Measurements from ENCODE around the gene ACSS2.

Gene ACSS2

GRCh38 chr20:34927736-34928135, 51.3 kb downstream of the ACSS2 start:
- H3K27me3 ChIP-seq (ENCODE audit: insufficient read depth, low read length): no peaks in the 10 kb centered on the region

GRCh38 chr20:34928411-34928810, 52.0 kb downstream of the ACSS2 start:
- no peak overlapping the region for H3K4me3 ChIP-seq (ENCODE audit: low read depth, low read length)
- H3K79me2 ChIP-seq (ENCODE audit: control insufficient read depth, insufficient read depth, low read length, unreplicated experiment): no peaks in the 10 kb centered on the region
- no peaks in the 10 kb centered on the region for H3K27me3 ChIP-seq (ENCODE audit: insufficient read depth, low read length)
- no peak overlapping the region for H2AFZ ChIP-seq (ENCODE audit: low read length, unreplicated experiment)
- peaks cover 30% of the 10 kb centered on the region; the same call in 1 of the 2 replicates for H3K36me3 ChIP-seq (ENCODE audit: insufficient read depth, low read length)
- H3K27ac ChIP-seq (ENCODE audit: low read depth, low read length): no peak overlapping the region
- H3K4me1 ChIP-seq (ENCODE audit: control insufficient read depth, insufficient read depth, low read length, unreplicated experiment): peaks cover 1% of the 10 kb centered on the region

More at GRCh38 chr20:34927736-34928135, 51.3 kb downstream of the ACSS2 start:
- Histone ChIP-seq H3K4me3 (ENCODE audit: low read depth, low read length) (no peak overlapping the region), H2AFZ (ENCODE audit: low read length, unreplicated experiment) (no peak overlapping the region), H3K27ac (ENCODE audit: low read depth, low read length) (no peak overlapping the region), H3K4me1 (ENCODE audit: control insufficient read depth, insufficient read depth, low read length, unreplicated experiment) (peaks cover 8% of the 10 kb centered on the region), H3K36me3 (ENCODE audit: insufficient read depth, low read length) (peaks cover 34% of the 10 kb centered on the region; the same call in 1 of the 2 replicates), H3K79me2 (ENCODE audit: control insufficient read depth, insufficient read depth, low read length, unreplicated experiment) (no peaks in the 10 kb centered on the region)

DNA sequence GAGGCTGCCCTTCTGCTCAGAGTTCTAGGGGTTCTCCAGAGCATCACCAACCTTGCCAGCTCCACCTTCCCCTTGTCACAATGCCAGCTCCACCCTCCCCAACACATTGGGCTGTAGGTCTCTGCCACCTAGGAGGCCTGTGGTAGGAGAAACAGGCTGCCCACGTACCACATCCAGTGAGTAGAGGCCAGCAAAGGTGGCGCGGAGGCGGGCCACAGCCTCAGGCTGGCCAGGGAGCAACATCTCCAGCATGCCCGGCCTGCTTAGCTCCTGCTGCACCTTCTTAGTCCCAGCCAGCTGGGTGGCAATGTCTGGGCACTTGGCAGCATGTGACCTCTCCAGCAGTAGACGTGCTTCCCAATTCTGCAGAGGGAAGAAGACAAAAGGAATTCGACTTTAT, 55.4 kb downstream of the ACSS2 start:
- H3K79me2 ChIP-seq (ENCODE audit: control insufficient read depth, insufficient read depth, low read length, unreplicated experiment): no peaks in the 10 kb centered on the region
- no peak overlapping the region for H3K4me3 ChIP-seq (ENCODE audit: low read depth, low read length)
- no peaks in the 10 kb centered on the region for H3K4me1 ChIP-seq (ENCODE audit: control insufficient read depth, insufficient read depth, low read length, unreplicated experiment)
- peaks cover 29% of the 10 kb centered on the region; the same call in 1 of the 2 replicates for H3K36me3 ChIP-seq (ENCODE audit: insufficient read depth, low read length)
- no peak overlapping the region for H2AFZ ChIP-seq (ENCODE audit: low read length, unreplicated experiment)
- H3K27ac ChIP-seq (ENCODE audit: low read depth, low read length): no peak overlapping the region
- no peaks in the 10 kb centered on the region for H3K27me3 ChIP-seq (ENCODE audit: insufficient read depth, low read length)

- Histone ChIP-seq H3K36me3 (ENCODE audit: insufficient read depth, low read length) (peaks cover 25% of the 10 kb centered on the region; the same call in 1 of the 2 replicates), H3K27ac (ENCODE audit: low read depth, low read length) (no peak overlapping the region), H2AFZ (ENCODE audit: low read length, unreplicated experiment) (no peak overlapping the region)
Observed at GRCh38 chr20:34938466-34939163, 62.2 kb downstream of the ACSS2 start.

DNA sequence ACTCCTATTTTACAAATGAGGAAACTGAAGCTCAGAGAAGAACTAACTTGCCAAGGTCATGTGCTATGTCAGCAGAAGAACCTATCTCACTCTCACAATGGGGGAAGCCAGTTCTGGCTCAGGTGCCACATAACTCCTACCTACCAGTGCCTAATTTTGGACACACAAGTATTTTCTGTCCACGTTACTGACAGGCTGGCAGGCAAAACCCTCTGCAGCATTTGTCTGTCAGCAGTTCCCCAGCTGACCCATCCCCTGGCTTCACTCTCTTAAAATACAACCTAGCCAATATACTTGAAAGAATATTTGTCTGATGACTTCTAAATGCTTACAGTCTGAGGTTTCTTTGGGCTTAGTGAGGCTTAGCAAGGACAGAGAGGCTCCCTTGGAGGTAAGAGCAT, 63.7 kb downstream of the ACSS2 start:
- Histone ChIP-seq H3K79me2 (ENCODE audit: control insufficient read depth, insufficient read depth, low read length, unreplicated experiment) (no peaks in the 10 kb centered on the region), H3K4me3 (ENCODE audit: low read depth, low read length) (no peak overlapping the region), H3K36me3 (ENCODE audit: insufficient read depth, low read length) (peaks cover 21% of the 10 kb centered on the region; the same call in 1 of the 2 replicates), H3K27ac (ENCODE audit: low read depth, low read length) (no peak overlapping the region), H3K4me1 (ENCODE audit: control insufficient read depth, insufficient read depth, low read length, unreplicated experiment) (peaks cover 14% of the 10 kb centered on the region), H3K27me3 (ENCODE audit: insufficient read depth, low read length) (no peaks in the 10 kb centered on the region), H2AFZ (ENCODE audit: low read length, unreplicated experiment) (no peak overlapping the region)

More at GRCh38 chr20:34938466-34939163, 62.2 kb downstream of the ACSS2 start:
- Histone ChIP-seq H3K4me1 (ENCODE audit: control insufficient read depth, insufficient read depth, low read length, unreplicated experiment) (peaks cover 6% of the 10 kb centered on the region), H3K4me3 (ENCODE audit: low read depth, low read length) (no peak overlapping the region), H3K27me3 (ENCODE audit: insufficient read depth, low read length) (no peaks in the 10 kb centered on the region), H3K79me2 (ENCODE audit: control insufficient read depth, insufficient read depth, low read length, unreplicated experiment) (no peaks in the 10 kb centered on the region)

- H3K36me3 ChIP-seq (ENCODE audit: insufficient read depth, low read length): peaks cover 10% of the 10 kb centered on the region; the same call in 1 of the 2 replicates
- H3K4me3 ChIP-seq (ENCODE audit: low read depth, low read length): no peak overlapping the region
- H2AFZ ChIP-seq (ENCODE audit: low read length, unreplicated experiment): no peak overlapping the region
- no peak overlapping the region for H3K27ac ChIP-seq (ENCODE audit: low read depth, low read length)
- H3K79me2 ChIP-seq (ENCODE audit: control insufficient read depth, insufficient read depth, low read length, unreplicated experiment): no peaks in the 10 kb centered on the region
- H3K27me3 ChIP-seq (ENCODE audit: insufficient read depth, low read length): no peaks in the 10 kb centered on the region
- peaks cover 14% of the 10 kb centered on the region for H3K4me1 ChIP-seq (ENCODE audit: control insufficient read depth, insufficient read depth, low read length, unreplicated experiment)
Observed at GRCh38 chr20:34941226-34941625, 64.8 kb downstream of the ACSS2 start.

DNA sequence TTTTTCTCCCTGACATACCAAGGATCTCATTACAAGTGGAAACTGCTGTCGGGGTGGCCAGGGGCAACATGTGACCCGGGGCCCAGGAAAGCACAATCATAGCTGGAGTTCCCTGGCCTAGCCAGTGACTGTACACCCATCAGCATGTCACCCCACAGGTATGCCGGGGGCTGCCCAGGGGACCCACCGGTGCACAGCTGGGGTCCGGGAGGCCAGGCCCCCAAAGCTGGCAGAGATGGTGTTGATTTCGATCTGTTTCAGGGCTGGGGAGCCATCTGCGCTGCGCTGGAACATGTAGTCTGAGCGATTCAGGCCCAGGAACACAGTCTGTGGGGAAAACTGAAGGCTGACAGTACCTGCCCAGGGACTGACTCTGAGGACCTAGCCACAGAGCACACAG, 65.9 kb downstream of the ACSS2 start:
- H2AFZ ChIP-seq (ENCODE audit: low read length, unreplicated experiment): no peak overlapping the region
- no peaks in the 10 kb centered on the region for H3K27me3 ChIP-seq (ENCODE audit: insufficient read depth, low read length)
- H3K36me3 ChIP-seq (ENCODE audit: insufficient read depth, low read length): peaks cover 10% of the 10 kb centered on the region; the same call in 1 of the 2 replicates
- H3K79me2 ChIP-seq (ENCODE audit: control insufficient read depth, insufficient read depth, low read length, unreplicated experiment): no peaks in the 10 kb centered on the region
- no peak overlapping the region for H3K27ac ChIP-seq (ENCODE audit: low read depth, low read length)
- H3K4me1 ChIP-seq (ENCODE audit: control insufficient read depth, insufficient read depth, low read length, unreplicated experiment): peaks cover 14% of the 10 kb centered on the region
- no peak overlapping the region for H3K4me3 ChIP-seq (ENCODE audit: low read depth, low read length)

DNA sequence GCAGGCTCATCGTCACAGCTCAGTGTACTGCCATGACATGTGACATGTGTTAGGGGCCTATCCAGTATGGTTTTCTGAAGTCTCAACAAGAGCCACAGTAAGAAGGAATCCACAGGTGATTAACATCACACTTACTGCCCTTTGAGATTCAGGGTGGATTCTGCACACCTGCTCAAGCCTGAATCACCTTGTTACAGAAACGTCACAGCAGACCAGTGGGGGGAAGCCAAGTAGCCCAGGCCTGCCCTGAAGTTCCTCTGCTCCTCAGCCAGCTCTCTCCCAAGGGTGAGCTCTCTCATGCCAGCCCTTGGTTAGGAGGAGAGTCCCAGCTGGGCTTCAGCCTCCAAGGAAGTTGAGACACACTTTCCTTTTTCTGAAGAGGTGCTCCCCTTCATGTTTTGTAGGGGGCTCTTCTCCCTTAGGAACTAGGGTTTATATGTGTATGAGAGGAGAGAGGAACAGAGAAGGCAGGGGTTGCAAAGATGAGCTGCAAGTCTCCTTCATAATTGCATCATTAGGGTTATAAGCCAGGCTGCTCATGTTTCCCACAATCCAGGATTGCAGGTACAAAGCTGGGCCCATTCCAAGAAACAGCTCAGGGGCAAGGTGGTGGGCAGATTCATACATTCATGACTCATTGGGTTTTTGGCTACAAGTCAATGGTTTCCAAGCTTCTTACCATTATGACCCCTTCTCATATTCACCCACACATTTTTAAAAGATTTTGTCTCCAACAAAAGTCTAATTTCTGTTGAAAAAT, 67.6 kb downstream of the ACSS2 start:
- no peak overlapping the region for H2AFZ ChIP-seq (ENCODE audit: low read length, unreplicated experiment)
- H3K4me1 ChIP-seq (ENCODE audit: control insufficient read depth, insufficient read depth, low read length, unreplicated experiment): peaks cover 14% of the 10 kb centered on the region
- no peaks in the 10 kb centered on the region for H3K27me3 ChIP-seq (ENCODE audit: insufficient read depth, low read length)
- H3K79me2 ChIP-seq (ENCODE audit: control insufficient read depth, insufficient read depth, low read length, unreplicated experiment): no peaks in the 10 kb centered on the region
- H3K27ac ChIP-seq (ENCODE audit: low read depth, low read length): no peak overlapping the region
- no peak overlapping the region for H3K4me3 ChIP-seq (ENCODE audit: low read depth, low read length)
- H3K36me3 ChIP-seq (ENCODE audit: insufficient read depth, low read length): peaks cover 10% of the 10 kb centered on the region; the same call in 1 of the 2 replicates

DNA sequence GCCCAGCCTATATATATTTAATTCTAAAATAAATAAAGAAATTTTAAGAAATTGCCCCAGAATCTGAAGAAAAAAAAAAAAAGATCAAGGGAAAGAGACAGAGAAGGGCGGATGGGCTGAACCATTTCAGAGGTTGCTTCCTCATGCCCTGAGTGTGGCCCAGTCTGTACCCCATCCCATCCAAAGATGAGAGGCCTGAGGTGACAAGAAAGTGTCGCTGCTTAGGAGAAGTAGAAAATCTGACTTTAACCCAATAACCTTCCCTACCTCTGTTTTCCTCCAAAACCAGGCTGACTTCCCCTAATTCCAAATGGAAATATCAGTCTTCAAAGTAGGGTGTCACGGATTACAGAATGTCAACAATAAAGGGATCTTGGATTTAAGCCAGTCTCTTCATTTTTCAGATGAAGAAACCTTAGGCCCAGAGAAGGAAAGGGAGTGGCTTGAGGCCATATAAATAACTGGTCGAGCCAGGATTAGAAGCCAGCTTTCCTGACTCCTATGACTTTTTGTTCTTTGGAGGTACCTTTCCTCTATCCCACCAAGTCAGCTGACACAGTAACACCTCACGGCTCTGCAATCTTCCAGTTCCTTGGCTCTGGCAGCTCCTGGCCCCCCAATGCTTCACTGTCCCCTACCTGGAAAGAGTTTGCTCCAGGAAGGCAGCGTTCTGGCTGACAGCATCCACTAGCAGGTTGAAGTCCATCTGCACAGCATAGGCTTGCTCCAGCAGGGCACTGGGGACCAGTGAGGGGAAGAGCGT, 69.1 kb downstream of the ACSS2 start:
- Histone ChIP-seq H3K27me3 (ENCODE audit: insufficient read depth, low read length) (no peaks in the 10 kb centered on the region), H3K4me3 (ENCODE audit: low read depth, low read length) (no peak overlapping the region), H2AFZ (ENCODE audit: low read length, unreplicated experiment) (no peak overlapping the region), H3K79me2 (ENCODE audit: control insufficient read depth, insufficient read depth, low read length, unreplicated experiment) (no peaks in the 10 kb centered on the region), H3K27ac (ENCODE audit: low read depth, low read length) (no peak overlapping the region), H3K4me1 (ENCODE audit: control insufficient read depth, insufficient read depth, low read length, unreplicated experiment) (peaks cover 14% of the 10 kb centered on the region), H3K36me3 (ENCODE audit: insufficient read depth, low read length) (peaks cover 8% of the 10 kb centered on the region; the same call in 1 of the 2 replicates)

GRCh38 chr20:34946661-34947060, 70.2 kb downstream of the ACSS2 start:
- no peak overlapping the region for H3K27ac ChIP-seq (ENCODE audit: low read depth, low read length)
- H3K4me3 ChIP-seq (ENCODE audit: low read depth, low read length): no peak overlapping the region
- no peak overlapping the region for H2AFZ ChIP-seq (ENCODE audit: low read length, unreplicated experiment)
- H3K79me2 ChIP-seq (ENCODE audit: control insufficient read depth, insufficient read depth, low read length, unreplicated experiment): peaks cover 3% of the 10 kb centered on the region
- peaks cover 8% of the 10 kb centered on the region; the same call in 1 of the 2 replicates for H3K36me3 ChIP-seq (ENCODE audit: insufficient read depth, low read length)
- H3K27me3 ChIP-seq (ENCODE audit: insufficient read depth, low read length): no peaks in the 10 kb centered on the region
- H3K4me1 ChIP-seq (ENCODE audit: control insufficient read depth, insufficient read depth, low read length, unreplicated experiment): peaks cover 8% of the 10 kb centered on the region
